Chondrocyte (in vitro differentiated cells): ENCODE results near the gene MB. TPM values are rescaled to one million over a fixed set of nuclear protein-coding genes. Genes with fewer than 3 reads are reported as not detected.
"Not testable (repeated sequence)": the region's sequence is repeated elsewhere in the genome, so short reads cannot be mapped to it uniquely, and the experiment has no call there.

Experiments
- DNase-seq: peaks from one replicate; pipeline ENCODE4 v3.0.0; 2021; ENCODE audit warnings: mixed read lengths, low spot score
- H3K27ac Mint-ChIP-seq: one replicate; pipeline ENCODE4 v1.8.0; 2021; ENCODE audit warnings: mild to moderate bottlenecking, moderate library complexity, mixed read lengths; ENCODE audit not compliant: unreplicated experiment
- H3K27me3 Mint-ChIP-seq: 2 replicates; pipeline ENCODE4 v1.8.0; 2021; ENCODE audit warnings: low read depth, mixed read lengths
- H3K36me3 Mint-ChIP-seq: 2 replicates; pipeline ENCODE4 v1.8.0; 2021; ENCODE audit warnings: low read depth, mixed read lengths
- H3K4me1 Mint-ChIP-seq: 2 replicates; pipeline ENCODE4 v1.8.0; 2021; ENCODE audit warnings: low read depth, mild to moderate bottlenecking, mixed read lengths
- H3K4me3 Mint-ChIP-seq: one replicate; pipeline ENCODE4 v1.8.0; 2021; ENCODE audit warnings: mild to moderate bottlenecking, moderate library complexity, mixed read lengths; ENCODE audit not compliant: unreplicated experiment
- H3K9me3 Mint-ChIP-seq: 2 replicates; pipeline ENCODE4 v1.8.0; 2021; ENCODE audit warnings: low read depth, mixed read lengths
- CTCF ChIP-seq: fragments of 200-600 bp; sonication (generic); IDR thresholded peaks from 2 replicates; pipeline ENCODE4 v1.5.0; 2021; ENCODE audit warnings: antibody characterized with exemption, mild to moderate bottlenecking, moderate library complexity
- long read RNA-seq: library from polyadenylated mRNA; stranded (forward); transcript quantifications from one replicate; pipeline ENCODE4 v2.0.0, GENCODE V29; 2021
- total RNA-seq: library from RNA; stranded (reverse); gene quantifications from 3 replicates; pipeline ENCODE4 v1.2.1, GENCODE V29; 2021

Gene MB
- total RNA-seq: not detected in 3 replicates
- long read RNA-seq: 0 reads

- Mint-ChIP-seq H3K4me1 (peaks cover 1% of the 10 kb centered on the region), H3K27ac (no peak within 1 kb of the TSS), H3K27me3 (no peaks in the 10 kb centered on the region), H3K9me3 (no peaks in the 10 kb centered on the region), H3K4me3 (no peak within 1 kb of the TSS), H3K36me3 (no peaks in the 10 kb centered on the region)
- DNase-seq: no peak
- no peak for TF ChIP-seq CTCF
Measured at GRCh38 chr22:35617137-35617755, at the start of gene MB. Gene MB, minus strand, starts transcription at chr22:35617329. Its CDS starts 72 bp downstream, at chr22:35617257.

- H3K27ac Mint-ChIP-seq, H3K4me3 Mint-ChIP-seq, H3K9me3 Mint-ChIP-seq, H3K36me3 Mint-ChIP-seq, H3K27me3 Mint-ChIP-seq, DNase-seq, H3K4me1 Mint-ChIP-seq: not testable (repeated sequence)
Measured at GRCh38 chr22:35666699-35667098, 49.6 kb upstream of the MB start.

- Mint-ChIP-seq H3K27ac (no peak overlapping the region), H3K36me3 (peaks cover 4% of the 10 kb centered on the region), H3K4me1 (peaks cover 13% of the 10 kb centered on the region), H3K27me3 (no peaks in the 10 kb centered on the region), H3K9me3 (peaks cover 2% of the 10 kb centered on the region), H3K4me3 (no peak overlapping the region)
- no peak for TF ChIP-seq CTCF
- DNase-seq: no peak
Measured at GRCh38 chr22:35664955-35665587, 47.9 kb upstream of the MB start.

- H3K9me3 Mint-ChIP-seq: peaks cover 2% of the 10 kb centered on the region
- H3K4me1 Mint-ChIP-seq: peaks cover 13% of the 10 kb centered on the region
- no peak for TF ChIP-seq CTCF
- H3K27ac Mint-ChIP-seq: peak overlapping the region; percentile 85
- DNase-seq: no peak
- H3K4me3 Mint-ChIP-seq: peak overlapping the region; percentile 41
- peaks cover 10% of the 10 kb centered on the region for H3K36me3 Mint-ChIP-seq
- no peaks in the 10 kb centered on the region for H3K27me3 Mint-ChIP-seq
Measured at GRCh38 chr22:35663371-35663770, 46.2 kb upstream of the MB start.

- Mint-ChIP-seq H3K4me3 (no peak overlapping the region), H3K36me3 (peaks cover 12% of the 10 kb centered on the region), H3K27me3 (no peaks in the 10 kb centered on the region), H3K27ac (peak overlapping the region; percentile 85), H3K9me3 (peaks cover 2% of the 10 kb centered on the region), H3K4me1 (peaks cover 13% of the 10 kb centered on the region)
- no peak for TF ChIP-seq CTCF
- DNase-seq: no peak
Measured at GRCh38 chr22:35662914-35663313, 45.8 kb upstream of the MB start.

- Mint-ChIP-seq H3K4me1 (peaks cover 21% of the 10 kb centered on the region), H3K27ac (no peak overlapping the region), H3K9me3 (peaks cover 2% of the 10 kb centered on the region), H3K27me3 (no peaks in the 10 kb centered on the region), H3K4me3 (no peak overlapping the region), H3K36me3 (peaks cover 12% of the 10 kb centered on the region)
- DNase-seq: no peak
- no peak for TF ChIP-seq CTCF
Measured at GRCh38 chr22:35661464-35661863, 44.3 kb upstream of the MB start.
